ENCODE measurements around the gene IGSF21.

IGSF21 gene

DNA sequence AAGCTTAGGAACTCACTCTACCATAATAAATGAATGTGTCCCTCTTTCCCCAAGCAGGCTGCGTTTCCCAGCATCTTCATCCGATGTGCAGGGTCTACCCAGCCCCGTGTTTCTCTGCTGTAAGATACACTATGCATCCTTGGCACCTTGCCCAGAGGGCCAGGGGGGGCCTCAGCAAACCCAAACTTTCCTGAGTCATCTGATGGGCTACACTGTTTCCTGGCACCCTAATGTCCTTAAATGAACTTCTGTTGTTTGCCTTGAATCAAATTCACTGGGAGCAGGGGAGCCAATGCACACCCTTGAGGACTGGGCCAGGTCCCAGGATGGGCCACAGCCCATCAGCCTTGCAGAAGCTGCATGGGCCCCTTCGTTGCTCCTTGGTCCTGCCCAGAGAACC, 145.5 kb downstream of the IGSF21 start:
- H3K4me3 ChIP-seq (ENCODE audit: low read depth, low read length): no peak overlapping the region

DNA sequence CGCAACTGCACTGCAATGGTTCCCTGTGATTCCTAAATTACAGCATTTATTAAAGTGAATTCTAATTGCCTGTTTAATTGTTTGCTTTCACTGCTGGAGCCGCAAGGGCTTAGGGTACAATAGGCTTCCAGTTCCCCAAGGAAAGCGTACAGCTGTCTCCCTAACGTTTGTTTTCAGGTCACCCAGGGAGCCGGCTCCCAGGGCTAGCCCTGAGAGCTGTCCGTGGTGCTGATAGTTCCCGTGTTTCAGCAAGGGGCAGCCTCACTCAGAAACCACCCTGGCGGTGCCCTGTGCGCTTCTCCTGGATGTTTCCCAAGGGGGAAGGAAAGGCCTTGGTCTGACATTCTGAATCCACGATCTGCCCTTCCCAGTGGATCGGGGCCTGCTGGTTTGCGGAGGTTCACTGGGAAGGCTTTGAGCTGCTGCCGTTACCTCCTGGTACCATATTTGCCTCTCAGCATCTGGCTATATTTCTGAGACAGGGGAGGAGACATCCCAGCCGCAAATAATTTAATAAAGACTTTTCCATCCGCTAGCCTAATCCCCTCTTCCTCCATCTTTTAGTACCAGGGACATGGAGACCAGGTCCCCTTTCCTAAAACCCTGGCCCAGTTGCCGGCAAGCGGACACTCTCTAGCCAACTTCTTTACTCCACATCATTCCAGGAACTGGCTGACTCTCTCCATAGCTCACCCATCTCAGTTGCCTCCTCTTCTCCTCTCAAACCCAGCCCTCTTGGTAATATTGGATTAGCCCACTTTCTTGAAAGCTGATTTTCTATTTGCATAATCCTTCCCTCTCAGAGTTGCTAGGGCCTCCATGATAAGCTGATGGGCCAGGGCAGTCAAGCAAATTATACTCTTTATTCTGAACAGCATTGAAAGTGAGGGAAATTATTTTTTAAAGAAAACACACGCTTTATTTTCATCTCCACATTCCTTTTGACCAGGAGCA, 149.0 kb downstream of the IGSF21 start:
- H3K4me3 ChIP-seq (ENCODE audit: low read depth, low read length): no peak overlapping the region

DNA sequence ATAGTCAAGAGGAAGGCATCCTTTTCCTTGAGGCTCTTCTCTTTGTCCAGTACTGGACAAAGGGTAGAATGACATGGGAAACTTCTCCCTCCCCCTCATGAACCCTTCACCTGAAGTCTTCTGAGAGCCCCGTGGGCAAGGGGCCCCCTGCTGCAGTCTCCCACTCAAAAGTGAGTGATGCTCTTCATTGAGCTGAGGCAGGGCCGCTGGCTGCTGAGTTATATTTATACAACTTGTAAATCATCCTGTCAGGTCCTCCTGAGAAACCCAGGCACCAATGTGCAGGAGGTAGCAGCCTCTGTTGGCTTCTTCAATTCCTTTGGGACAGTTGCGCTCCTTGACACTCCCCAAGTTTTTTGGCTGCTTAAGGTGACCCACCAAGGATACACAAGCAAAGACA, 150.2 kb downstream of the IGSF21 start:
- H3K4me3 ChIP-seq (ENCODE audit: low read depth, low read length): no peak overlapping the region

DNA sequence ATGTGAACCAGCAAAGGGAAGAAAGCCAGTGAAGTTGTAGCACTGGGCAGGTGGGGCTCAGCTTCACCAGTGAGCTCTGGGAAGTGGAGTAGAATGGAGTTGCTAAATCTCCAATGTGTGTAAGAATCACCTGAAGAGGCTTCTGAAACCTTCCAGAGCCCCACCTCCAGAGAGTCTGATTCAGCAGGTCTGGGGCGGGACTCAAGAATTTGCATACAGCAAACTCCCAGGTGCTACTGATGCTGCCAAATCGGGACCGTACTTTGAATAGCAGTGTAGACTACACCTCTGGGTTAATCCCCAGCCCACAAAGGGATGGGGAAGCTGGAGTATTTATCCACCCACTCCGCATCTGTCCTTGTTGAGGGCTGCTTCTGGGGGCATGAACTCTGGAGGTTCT, 154.3 kb downstream of the IGSF21 start:
- no peak overlapping the region for H3K4me3 ChIP-seq (ENCODE audit: low read depth, low read length)

DNA sequence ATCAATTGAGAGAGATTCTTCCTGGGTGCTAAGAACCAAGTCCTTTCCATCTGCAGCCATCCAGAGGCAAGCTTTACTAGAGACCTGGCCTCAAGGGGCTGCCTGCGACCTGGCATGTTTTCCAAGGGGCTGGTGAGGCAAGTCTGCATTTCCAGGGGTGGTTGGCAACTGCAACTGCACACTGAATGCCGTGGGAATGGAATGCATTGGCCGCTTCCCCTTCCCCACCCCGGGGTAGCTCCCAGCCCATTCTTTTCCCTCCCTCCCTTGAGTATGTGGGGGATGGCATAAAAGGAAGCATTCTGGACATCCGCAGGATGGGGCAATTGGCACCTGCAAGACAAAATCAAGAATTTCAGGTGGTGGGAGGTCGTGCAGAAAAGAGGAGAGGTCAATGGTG, 155.1 kb downstream of the IGSF21 start:
- H3K4me3 ChIP-seq (ENCODE audit: low read depth, low read length): no peak overlapping the region

DNA sequence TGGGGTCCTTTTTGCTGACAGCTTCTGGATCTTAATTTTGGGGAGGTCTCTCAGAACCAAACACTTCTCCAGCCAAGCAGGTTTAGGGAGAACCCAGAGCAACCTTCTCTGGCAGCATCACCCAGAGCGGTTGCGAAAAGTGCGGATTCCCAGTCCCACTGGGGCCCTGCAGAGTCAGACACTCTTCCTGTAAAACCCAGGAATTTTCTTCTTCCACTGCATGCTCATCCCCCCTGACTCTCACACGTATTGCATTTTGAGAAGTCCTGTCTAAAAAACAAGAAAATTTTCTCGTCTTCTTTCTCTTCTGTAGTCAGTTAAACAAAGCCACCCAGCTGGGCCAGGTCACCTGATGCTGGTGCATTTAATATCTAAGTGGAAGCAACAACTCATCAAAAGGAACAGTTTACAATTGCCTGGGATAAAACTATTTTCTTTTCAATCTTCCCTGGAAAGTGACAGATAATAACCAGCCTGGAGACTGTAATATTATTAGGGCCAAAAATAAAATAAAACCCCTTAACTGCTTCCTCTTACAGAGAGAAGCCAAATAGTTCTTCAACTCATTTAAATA, 156.0 kb downstream of the IGSF21 start:
- no peak overlapping the region for H3K4me3 ChIP-seq (ENCODE audit: low read depth, low read length)

DNA sequence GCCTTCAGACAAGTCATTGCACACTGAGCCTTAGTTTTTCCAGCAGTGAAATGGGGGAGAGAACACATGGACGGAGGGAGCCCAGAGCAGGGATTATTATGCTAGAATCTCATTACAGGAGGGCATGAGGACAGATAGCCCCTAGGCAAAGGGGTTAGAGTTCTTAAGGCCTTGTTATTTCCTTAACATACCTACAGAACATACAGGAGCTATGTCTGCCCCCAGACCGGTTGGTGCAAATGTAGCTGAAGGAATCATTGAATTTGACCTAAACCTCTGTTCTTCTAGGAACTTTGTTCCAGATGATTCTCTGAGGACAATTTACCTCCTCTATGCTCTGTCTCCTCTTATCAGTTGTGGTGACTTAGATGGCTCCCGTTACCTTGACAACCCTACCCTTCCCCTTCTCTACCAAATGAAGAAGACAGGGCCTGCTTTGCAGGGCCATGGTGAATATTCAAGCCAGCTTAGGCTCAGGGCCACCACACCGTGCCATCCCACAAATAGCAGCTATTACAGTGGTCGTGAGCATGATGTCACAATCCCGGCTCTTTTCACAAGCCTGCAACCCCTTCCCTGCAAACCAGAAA, 156.9 kb downstream of the IGSF21 start:
- H3K4me3 ChIP-seq (ENCODE audit: low read depth, low read length): no peak overlapping the region

DNA sequence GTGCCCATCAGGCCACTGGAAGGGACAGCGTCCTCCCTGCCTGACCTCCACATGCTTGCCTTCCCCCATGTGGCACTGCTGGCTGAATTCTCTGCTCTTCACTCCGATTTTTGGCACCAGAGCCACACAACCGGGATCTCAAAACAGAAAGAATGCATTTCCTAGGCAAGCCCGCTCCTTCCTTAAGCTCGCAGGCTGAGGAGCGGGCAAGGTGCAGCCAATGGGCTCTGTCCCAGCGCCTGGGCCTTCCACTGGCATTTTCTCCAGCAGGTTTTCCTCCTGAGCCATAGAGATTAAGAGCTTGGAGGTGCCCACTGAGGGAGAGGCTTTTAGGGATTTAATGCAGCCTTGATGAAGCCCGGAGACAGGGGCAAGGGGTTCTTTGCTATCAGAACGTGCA, 158.0 kb downstream of the IGSF21 start:
- no peak overlapping the region for H3K4me3 ChIP-seq (ENCODE audit: low read depth, low read length)

DNA sequence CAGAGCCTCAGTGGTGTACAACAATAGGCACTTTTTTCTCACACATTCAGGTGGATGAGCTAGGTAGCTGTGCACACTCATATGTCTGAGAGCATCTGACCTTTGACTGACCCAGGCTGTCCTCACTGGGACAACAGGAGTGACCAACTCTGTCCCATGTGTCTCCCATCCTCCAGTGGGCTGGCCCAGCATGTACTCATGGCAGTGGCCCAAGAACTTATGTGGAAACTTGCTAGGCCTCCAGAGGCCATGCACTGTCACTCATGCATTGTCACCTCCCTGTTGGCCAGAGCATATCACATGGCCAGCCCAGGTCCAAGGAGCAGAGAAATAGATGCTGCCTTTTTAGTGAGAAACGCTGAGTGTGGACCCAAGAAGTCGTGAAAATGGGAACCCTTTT, 158.8 kb downstream of the IGSF21 start:
- H3K4me3 ChIP-seq (ENCODE audit: low read depth, low read length): no peak overlapping the region

DNA sequence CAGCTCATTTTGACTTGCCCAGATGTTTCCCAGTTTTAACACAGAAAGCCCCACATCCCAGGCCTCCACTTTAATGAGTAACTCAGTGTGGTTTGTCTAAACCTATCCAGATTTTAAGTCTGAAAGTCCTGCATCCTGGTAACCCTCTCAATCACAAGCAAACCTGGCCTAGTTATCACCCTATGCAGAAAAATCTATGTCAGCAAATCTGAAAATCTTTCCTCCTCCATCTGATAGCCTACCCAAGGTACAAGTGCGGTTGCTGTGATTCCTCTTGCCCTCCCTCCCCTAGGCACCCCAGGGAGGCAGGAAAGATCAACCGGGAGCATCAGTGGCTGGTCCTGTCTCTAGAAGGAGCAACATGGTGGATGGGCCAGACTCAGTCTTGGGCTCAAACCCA, 163.7 kb downstream of the IGSF21 start:
- H3K4me3 ChIP-seq (ENCODE audit: low read depth, low read length): no peak overlapping the region

DNA sequence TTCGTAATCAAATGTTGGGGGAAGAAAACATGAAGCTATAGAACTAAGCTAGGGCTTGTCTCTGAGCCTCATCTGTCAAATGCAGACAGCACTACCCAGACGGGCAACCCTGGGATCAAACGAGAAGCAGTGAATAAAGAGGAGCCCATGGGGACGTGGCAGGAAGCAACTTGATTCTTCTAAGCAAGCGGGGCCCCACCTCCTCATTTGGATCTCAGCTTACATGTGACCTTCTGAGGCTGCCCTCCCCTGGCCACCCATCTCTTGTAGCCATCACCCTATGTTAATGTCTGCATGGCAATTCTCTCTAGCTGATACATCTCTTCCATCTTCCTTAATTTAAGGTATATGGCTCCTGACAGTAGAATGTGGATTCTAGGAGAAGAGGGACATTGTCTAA, 171.3 kb downstream of the IGSF21 start:
- no peak overlapping the region for H3K4me3 ChIP-seq (ENCODE audit: low read depth, low read length)

DNA sequence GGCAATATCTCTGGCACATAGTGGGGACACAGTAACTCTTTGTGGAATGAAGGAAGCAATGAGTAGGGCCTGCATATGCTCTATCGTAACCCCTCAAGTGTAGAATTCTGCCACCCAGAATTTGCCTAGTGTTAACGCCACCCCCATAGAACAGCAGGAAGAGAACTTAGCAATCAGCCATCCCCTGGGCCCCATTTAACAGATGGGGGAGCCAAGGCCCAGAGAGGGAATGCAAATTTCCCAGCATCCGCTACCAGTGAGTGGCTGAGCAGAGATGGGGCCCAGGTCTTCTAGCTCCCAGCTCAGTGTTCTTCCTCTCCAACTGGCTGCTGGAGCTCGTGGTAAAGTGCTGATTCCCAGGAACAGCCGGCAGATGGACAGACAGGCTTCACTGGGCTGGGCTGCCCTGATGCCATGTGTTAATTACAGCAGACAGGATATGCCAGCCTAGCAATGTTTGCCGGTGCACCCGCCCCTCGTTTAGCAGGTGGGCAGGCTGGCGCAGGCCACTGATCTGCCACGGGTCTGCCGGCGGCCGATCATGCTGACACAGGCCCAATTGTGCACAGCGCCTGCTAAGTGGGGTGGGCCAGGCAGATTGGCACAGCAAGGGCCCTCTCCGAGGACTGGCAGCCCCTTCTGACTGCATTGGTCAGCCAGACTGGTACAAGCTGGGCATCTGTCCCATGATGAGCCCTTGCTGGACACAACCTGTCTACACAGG, 171.9 kb downstream of the IGSF21 start:
- no peak overlapping the region for H3K4me3 ChIP-seq (ENCODE audit: low read depth, low read length)

DNA sequence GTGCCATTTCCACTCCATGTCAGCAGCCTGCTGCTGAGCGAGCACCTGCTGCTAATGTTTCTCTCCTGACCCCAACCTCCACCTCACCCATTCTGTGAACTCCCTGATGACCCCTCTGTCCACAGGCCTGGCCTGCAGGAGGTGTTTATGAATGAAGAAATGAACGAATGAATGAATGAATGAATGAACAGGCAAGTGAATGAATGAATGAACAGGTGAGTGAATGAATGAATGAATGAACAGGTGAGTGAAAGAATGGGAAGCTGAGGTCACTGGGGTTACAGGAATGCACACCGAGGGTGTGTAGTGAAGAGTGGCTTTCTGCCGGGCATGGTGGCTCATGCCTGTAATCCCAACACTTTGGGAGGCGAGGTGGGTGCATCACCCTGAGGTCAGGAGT, 173.4 kb downstream of the IGSF21 start:
- no peak overlapping the region for H3K4me3 ChIP-seq (ENCODE audit: low read depth, low read length)

DNA sequence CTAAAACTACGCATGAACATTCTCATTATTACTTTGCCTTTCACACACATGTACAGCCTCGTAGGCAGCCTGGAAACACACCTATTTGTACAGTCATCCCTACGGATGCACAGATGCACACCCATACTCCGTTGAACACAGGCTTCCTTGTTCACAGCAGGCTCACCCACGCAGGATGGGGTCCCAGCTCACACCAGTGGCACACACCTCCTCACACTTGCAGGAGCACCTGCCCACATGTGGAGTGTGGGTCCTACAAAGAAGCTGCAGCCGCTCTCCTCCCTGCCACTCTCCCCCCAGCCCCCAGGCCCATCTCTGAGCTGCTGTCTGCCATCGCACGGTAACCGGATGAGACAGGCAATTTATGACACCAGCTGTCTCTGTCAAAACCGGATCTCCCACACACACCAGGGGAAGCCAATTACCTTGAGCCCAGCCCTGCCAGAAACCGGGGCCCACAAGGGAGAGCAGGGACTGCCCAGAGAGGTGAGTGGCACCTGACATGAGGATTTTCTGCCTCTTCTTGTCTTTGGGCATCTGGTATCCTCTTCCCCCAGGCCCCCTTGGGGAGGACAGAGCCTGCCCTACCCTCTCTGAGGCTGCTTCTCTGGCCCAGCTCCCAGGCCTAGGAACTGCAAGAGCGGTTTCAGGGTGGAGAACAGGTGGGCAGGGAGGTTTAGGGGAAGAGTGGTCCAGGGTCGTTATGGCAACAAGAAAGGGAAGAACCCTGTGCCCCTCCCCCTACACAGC, 175.4 kb downstream of the IGSF21 start:
- H3K4me3 ChIP-seq (ENCODE audit: low read depth, low read length): no peak overlapping the region

DNA sequence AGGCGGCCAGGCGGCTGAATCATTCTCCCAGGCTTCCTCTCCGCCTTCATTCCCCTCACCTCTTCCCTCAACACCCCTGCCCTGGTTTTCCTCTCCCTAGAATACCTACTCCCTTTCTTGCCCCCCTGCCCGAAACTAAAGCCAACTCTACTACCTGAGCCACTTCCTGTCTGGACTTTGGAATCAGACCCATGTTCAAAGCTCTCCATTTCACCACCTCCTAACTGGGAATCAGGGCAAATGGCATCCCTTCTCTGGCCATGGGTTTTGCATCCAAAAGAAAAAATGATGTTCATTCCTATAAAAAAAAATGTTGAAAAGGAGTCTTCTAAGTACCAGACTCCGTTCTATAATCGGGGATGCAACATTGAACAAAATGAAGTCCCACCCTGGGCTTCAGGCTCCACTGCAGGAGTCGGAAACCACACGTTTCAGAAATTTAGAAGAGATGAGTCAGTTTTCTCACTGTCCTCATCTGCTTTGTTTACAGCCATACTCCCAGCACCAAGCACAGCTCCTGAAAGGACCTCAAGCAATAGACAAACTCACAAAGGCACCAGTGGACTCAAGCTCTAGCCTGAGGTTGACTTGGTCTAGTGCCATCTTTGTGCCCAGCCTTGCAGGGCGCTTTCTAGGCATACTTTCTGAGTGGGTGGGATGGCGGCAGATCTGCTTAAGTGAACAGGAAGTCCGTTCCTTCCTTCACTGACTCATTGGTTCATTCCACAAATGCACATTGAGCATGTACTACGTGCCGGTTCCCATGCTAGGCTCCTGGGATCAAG, 176.2 kb downstream of the IGSF21 start:
- H3K4me3 ChIP-seq (ENCODE audit: low read depth, low read length): no peak overlapping the region

DNA sequence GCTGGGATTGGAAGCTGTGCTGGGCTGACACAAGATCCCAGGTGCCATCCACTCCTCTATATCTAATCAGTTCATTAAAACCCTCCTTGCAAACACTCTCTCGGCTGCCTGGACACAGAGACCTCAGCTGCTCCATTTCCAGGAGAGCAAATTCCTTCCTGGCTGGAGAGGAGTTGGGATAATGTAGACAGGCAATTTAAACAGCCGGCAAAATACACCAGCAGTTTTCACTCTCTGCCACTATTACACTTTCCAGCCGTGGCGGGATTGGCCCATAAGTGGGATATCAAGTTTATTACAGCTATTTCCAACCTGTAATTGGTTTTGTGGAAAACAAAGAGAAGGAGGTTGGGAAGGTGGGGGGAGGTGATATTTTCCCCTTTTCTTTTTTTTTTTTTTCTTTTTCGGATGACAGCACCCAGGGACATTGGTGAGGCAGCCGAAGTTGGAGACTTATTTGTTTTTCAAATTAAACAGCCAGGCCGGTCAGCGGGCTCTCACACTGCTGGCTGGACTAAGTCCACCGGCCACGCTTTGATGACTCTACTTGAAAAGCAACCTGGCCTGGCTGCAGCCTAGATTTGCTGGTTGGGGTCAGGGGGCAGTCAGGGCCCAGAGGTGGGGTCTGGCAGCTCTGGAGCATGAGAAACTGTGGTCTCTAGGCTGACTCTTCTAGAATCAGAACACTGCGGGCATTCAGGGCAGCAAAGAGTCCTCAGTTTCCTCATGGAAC, 177.4 kb downstream of the IGSF21 start:
- no peak overlapping the region for H3K4me3 ChIP-seq (ENCODE audit: low read depth, low read length)

DNA sequence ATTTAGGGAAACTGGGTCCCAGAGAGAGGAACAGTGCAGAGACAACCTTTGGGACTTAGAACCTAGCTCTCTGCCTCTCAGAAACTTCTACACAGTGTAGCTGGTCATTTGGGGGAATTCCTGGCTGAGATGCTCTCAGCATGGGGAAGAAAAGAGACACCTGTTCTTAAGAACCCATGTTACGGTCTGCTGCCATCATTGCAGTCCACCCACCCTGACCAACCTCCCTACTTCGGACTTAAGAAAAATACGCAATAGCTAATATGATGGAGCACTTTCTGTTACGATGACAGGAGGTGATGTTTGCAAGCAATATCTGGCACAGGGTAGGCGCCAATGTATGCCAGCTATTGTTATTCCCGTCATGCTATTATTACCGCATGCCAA, 177.9 kb downstream of the IGSF21 start:
- H3K4me3 ChIP-seq (ENCODE audit: low read depth, low read length): no peak overlapping the region

DNA sequence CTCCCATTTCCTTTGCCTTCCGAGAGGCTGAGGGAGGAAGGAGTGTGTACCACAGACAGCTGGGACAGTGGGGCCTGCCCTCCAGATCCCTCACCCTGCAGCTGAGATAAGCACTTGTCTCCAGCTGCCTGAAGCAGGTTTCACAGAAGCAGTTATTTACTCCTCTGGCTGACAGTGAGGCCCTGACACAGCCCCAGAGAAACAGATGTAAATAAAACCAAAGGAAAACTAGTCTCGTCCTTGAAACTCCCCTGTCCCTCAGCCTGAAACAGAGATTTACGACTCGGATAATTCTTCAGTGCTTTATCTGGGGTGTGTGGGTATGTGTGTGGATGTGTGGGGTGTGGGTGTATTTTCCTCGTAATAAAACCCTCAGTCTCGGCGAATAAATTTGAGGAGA, 181.1 kb downstream of the IGSF21 start:
- no peak overlapping the region for H3K4me3 ChIP-seq (ENCODE audit: low read depth, low read length)

DNA sequence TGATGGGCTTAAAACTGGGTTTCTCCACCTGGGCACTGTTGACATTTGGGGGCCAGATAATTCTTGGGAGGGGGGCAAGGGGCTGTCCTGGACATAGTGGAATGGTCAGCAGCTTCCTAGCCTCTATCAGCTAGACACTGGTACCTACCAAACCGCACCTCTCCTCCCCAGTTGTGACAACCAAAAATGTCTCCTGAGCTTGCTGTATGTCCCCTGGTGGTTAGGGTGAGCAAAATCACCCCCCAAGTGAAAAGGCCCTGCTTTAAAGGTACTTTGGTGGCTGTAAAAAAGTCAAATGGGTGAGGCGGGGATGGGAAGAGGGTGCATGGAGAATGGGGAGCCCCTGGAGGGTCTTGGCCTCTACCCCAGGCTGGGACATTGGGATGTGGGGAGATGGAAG, 182.0 kb downstream of the IGSF21 start:
- H3K4me3 ChIP-seq (ENCODE audit: low read depth, low read length): no peak overlapping the region

All from iPS-11a (cell line).